ENCODE measurements around the gene GTPBP10. TPM values are rescaled to one million over a fixed set of nuclear protein-coding genes. Genes with fewer than 3 reads are reported as not detected.

GTPBP10 gene
- total RNA-seq, 2 experiments from 2014 or later = 11.8 to 13.7 TPM

DNA sequence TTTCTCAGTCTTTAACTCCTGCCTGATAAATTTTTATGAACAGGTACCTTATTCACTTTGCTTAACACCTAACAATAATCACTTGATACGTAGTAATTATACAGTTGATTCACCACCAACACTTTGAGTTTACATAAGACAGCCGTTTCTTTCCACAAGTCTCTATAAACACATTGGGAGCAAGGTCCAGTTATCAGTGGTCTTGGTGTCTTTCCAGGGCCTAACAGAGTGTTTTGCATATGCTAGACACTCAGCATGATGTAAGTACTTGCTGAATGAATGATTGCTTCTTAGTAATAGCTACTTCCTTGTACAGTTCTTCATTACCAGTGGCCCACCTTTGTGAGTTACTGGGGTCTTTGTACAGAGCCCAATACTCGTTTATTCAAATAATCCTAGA lies 63.2 kb downstream of the GTPBP10 start:
- ATAC-seq (ENCODE audit: poor library complexity) (no peak), DNase-seq (no peak)
- Histone ChIP-seq H3K27ac (ENCODE audit: low read depth in 1 of 2, low read length in 2 of 2) (no peak overlapping the region), H3K27me3 (ENCODE audit: control insufficient read depth in 1 of 2, insufficient read depth in 2 of 2, low read length in 2 of 2) (no peaks in the 10 kb centered on the region), H3K36me3 (ENCODE audit: insufficient read depth, low read length) (no peaks in the 10 kb centered on the region), H3K4me1 (ENCODE audit: insufficient read depth, low read length) (no peaks in the 10 kb centered on the region), H3K4me3 (ENCODE audit: low read length) (no peak overlapping the region), H3K9me3 (ENCODE audit: control insufficient read depth in 1 of 2, insufficient read depth in 1 of 2, low read length in 2 of 2) (no peaks in the 10 kb centered on the region)
- H3K4me3 Mint-ChIP-seq = no peak overlapping the region
- H3K27me3 Mint-ChIP-seq = no peaks in the 10 kb centered on the region
- H3K27ac Mint-ChIP-seq = no peak overlapping the region
- POLR2A ChIA-PET = no interaction called here
- no peaks in the 10 kb centered on the region for H3K9me3 Mint-ChIP-seq
- H3K36me3 Mint-ChIP-seq (ENCODE audit: low read depth) = no peaks in the 10 kb centered on the region
- H3K4me1 Mint-ChIP-seq (ENCODE audit: low read depth) = peaks cover 3% of the 10 kb centered on the region
- intact Hi-C loops (cut with DNase I, micrococcal nuclease) = loop anchor here in 1 of 2 experiments (5.0 kb wide), 1 partner anchor 162 kb away; the partner anchor contains the start of gene CFAP69
- CTCF ChIA-PET = interaction anchor here (1.2 kb wide), 1 partner anchor 17 kb away, joined by 3 read pairs; no protein-coding TSS in a partner anchor
- TF ChIP-seq, protein P1, sequence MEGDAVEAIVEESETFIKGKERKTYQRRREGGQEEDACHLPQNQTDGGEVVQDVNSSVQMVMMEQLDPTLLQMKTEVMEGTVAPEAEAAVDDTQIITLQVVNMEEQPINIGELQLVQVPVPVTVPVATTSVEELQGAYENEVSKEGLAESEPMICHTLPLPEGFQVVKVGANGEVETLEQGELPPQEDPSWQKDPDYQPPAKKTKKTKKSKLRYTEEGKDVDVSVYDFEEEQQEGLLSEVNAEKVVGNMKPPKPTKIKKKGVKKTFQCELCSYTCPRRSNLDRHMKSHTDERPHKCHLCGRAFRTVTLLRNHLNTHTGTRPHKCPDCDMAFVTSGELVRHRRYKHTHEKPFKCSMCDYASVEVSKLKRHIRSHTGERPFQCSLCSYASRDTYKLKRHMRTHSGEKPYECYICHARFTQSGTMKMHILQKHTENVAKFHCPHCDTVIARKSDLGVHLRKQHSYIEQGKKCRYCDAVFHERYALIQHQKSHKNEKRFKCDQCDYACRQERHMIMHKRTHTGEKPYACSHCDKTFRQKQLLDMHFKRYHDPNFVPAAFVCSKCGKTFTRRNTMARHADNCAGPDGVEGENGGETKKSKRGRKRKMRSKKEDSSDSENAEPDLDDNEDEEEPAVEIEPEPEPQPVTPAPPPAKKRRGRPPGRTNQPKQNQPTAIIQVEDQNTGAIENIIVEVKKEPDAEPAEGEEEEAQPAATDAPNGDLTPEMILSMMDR (IDR thresholded peaks at IDR 0.05) = no peak

DNA sequence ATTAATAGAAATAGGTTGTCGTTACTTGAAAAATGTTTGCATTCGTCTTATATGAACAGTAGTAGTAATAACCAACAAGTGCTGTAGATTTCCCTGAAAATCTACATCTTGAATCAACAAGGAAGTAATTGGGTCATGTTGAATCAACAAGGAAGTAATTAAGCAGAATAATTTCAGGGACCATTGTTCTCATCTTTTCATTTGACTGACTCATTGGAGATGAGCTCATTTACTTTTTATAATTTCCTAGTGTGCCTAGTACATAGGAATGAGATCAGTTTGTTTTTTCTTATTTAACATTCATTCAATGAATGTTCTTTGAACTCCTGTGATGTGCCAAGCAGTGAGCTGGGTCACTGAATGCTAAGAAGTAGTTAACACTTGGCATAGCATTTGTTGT lies 65.0 kb downstream of the GTPBP10 start:
- TF ChIP-seq, protein P1 (IDR thresholded peaks at IDR 0.05) = no peak
- Histone ChIP-seq H3K36me3 (ENCODE audit: insufficient read depth, low read length) (no peaks in the 10 kb centered on the region), H3K4me1 (ENCODE audit: insufficient read depth, low read length) (no peaks in the 10 kb centered on the region), H3K27me3 (ENCODE audit: control insufficient read depth in 1 of 2, insufficient read depth in 2 of 2, low read length in 2 of 2) (no peaks in the 10 kb centered on the region), H3K4me3 (ENCODE audit: low read length) (no peak overlapping the region), H3K27ac (ENCODE audit: low read depth in 1 of 2, low read length in 2 of 2) (no peak overlapping the region), H3K9me3 (ENCODE audit: control insufficient read depth in 1 of 2, insufficient read depth in 1 of 2, low read length in 2 of 2) (no peaks in the 10 kb centered on the region)
- Mint-ChIP-seq H3K27me3 (no peaks in the 10 kb centered on the region), H3K4me1 (ENCODE audit: low read depth) (no peaks in the 10 kb centered on the region), H3K4me3 (no peak overlapping the region), H3K9me3 (no peaks in the 10 kb centered on the region), H3K36me3 (ENCODE audit: low read depth) (no peaks in the 10 kb centered on the region), H3K27ac (no peak overlapping the region)
- POLR2A ChIA-PET = no interaction called here
- intact Hi-C loops (cut with DNase I, micrococcal nuclease) = no loop called here
- ATAC-seq (ENCODE audit: poor library complexity) (no peak), DNase-seq (no peak)
- CTCF ChIA-PET = interaction anchor here (1.2 kb wide), 1 partner anchor 16 kb away, joined by 3 read pairs; no protein-coding TSS in a partner anchor

DNA sequence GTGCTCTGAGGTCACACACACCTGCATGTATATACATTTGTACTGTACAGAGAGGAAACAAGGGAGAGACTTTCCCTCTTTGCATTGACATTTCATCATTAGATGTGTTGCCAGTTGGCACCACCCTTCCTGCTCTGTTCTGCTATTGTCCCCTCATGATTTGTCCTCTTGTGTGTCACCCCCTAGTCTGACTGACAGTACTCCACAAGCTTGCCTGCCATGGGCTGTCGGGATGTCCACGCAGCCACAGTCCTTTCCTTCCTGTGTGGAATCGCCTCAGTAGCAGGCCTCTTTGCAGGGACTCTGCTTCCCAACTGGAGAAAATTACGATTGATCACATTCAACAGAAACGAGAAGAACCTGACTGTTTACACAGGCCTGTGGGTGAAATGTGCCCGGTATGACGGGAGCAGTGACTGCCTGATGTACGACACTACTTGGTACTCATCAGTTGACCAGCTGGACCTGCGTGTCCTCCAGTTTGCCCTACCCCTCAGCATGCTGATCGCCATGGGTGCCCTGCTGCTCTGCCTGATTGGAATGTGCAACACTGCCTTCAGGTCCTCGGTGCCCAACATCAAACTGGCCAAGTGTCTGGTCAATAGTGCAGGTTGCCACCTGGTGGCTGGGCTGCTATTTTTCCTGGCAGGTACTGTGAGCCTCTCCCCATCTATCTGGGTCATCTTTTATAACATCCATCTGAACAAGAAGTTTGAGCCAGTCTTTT lies 66.1 kb downstream of the GTPBP10 start:
- no peak for ATAC-seq (ENCODE audit: poor library complexity)
- Histone ChIP-seq H3K27me3 (ENCODE audit: control insufficient read depth in 1 of 2, insufficient read depth in 2 of 2, low read length in 2 of 2) (no peaks in the 10 kb centered on the region), H3K4me1 (ENCODE audit: insufficient read depth, low read length) (no peaks in the 10 kb centered on the region), H3K9me3 (ENCODE audit: control insufficient read depth in 1 of 2, insufficient read depth in 1 of 2, low read length in 2 of 2) (no peaks in the 10 kb centered on the region), H3K27ac (ENCODE audit: low read depth in 1 of 2, low read length in 2 of 2) (no peak overlapping the region), H3K36me3 (ENCODE audit: insufficient read depth, low read length) (no peaks in the 10 kb centered on the region), H3K4me3 (ENCODE audit: low read length) (no peak overlapping the region)
- intact Hi-C loops (cut with DNase I, micrococcal nuclease) = no loop called here
- TF ChIP-seq, protein P1 (IDR thresholded peaks at IDR 0.05) = no peak
- no peak overlapping the region for H3K27ac Mint-ChIP-seq
- H3K4me1 Mint-ChIP-seq (ENCODE audit: low read depth) = no peaks in the 10 kb centered on the region
- DNase-seq = peak in 4 of 14 experiments; percentile 6 to 36 (median 24)
- ChIA-PET CTCF (no interaction called here), POLR2A (no interaction called here)
- H3K36me3 Mint-ChIP-seq (ENCODE audit: low read depth) = no peaks in the 10 kb centered on the region
- H3K9me3 Mint-ChIP-seq = no peaks in the 10 kb centered on the region
- H3K27me3 Mint-ChIP-seq = no peaks in the 10 kb centered on the region
- no peak overlapping the region for H3K4me3 Mint-ChIP-seq

Measured in CD4-positive, alpha-beta T cell (primary cell).